Inflammatory macrophage treated with lipopolysaccharide for 1 hour (primary cell): Measurements from ENCODE around the gene DMBX1.

Source experiments
- DNase-seq, 2 donors: peaks; one replicate each; pipeline ENCODE4 v3.0.0-alpha.2; 2020 to 2022

DMBX1 gene

DNA sequence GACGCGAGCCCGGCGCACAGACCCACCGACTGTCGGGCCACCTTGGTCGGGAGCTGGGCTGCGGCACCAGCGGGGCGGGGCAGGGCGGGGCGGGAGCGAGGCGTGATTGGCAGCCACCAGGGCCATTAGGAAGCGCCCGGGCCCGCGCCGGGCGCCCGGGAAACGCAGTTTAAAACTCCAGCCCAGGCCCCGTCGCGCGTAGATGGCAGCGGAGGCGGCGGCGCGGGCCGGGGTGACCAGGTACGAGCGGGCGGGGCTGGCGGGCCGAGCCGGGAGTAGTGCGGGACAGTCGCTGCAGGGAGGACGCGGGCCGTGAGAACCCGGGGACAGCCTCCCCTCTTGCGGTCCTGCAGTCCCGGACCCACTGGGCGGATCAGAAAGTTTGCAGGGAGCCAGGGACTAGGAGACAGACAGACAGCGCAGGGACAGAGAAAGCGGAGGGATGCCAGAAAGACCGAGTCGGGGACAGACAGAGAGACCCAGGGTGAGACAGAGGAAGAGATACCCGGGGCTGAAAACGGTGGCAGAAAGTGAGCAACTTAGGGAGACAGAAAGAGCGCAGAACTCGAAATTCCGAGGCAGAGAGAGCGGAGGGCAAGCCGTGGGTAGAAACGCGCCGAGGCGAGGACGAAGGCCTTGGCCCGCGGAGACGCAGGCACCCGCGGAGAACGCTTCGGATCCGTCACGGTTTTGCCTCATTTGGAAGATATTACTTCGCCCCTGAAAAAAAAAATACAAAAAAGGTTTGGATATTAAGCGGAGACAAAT is at the start of gene DMBX1:
TSS of gene DMBX1 (plus strand) at position 199 of the 768 bp plus-strand sequence. CDS start 17,175 bp downstream, outside the sequence.
- DNase-seq: peak in 1 of 2 donors; percentile 52

DNA sequence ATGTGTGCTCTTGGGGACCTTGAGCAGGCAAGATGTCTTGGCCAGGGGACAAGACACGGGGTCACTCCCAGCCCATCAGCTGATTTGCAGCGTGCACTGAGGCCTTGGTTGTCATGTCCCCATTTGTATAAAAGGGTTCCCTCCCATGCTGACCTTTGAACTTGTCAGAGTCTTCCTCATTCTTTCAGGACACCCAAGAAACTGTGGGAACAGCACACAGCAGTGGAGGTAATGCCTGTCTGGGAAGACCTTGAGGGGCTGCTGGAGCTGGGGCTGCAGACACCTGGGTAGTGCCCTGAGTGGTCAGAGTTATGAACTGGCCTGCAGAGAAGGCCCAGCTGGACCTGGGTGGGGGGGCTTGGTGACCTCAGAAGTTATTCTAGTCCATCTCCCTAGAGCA is 49.2 kb upstream of the DMBX1 start:
- DNase-seq: no peak

GRCh38 chr1:46442317-46443161 is 47.1 kb upstream of the DMBX1 start:
- peak; percentile 71 to 78 for DNase-seq

- DNase-seq: no peak
Measured at GRCh38 chr1:46444466-46444865, 45.2 kb upstream of the DMBX1 start.

DNA sequence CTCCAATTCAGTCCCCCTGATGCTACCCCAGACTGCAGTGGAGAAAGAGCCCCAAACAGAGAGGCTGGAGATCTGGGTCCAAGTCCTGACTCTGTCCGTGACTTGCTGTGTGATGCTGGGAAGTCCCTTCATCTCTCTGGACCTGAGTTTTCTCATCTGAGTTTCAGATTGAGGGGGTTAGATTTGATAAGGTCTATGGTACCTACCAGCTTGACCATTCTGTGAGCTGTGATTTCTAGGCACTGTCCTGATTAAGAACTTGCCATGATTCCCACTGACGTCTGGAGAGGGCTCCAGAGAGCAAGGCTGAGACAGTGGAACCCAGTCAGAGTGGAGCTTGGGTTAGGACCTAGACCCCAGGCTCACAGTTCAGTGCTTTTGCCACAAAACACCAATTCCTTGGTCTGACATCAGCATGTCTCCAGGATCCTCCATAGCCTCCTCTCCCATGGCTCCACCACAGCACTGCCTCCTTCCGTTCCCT is 43.8 kb upstream of the DMBX1 start:
- DNase-seq: no peak

DNA sequence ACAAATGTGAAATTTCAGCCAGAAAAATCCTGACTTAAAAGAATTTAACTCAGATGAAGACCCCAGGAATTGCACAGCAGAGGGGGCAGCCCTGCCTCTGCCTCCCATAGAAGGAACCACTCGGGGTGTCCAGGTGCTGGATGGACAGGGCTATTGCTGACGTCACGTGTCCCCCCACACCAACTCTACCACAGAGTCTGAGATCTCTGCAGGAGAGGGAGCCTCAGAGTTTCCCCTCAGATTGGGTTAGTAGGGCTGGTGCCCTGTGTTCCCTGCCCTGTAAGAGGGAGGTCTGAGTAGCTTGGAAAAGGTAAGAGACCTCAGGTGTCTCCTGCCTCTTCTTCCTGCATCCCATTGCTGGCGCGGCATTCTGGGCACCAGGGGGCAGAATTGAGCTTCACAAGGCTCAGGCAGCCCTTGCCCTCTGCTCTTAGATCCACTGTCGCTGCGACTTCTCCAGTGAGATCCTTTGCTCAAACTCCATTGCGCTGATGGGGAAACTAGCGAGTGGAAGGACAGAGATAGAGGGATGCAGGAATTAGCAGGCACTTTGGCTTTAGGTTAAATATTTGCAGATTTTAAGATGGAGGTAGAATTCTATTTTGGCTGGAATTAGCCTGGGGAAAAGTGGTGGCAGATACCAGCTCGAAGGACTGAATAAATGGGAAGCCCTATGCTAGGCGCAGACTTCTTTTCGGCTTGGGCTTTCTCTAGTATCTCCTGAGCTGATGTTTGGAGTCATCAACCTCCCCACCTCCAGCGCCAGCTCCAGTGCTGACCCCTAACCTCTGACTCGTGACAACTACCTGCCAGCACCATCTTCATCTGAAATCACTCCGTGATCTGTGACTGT is 42.8 kb upstream of the DMBX1 start:
- DNase-seq: peak; percentile 56 to 91

GRCh38 chr1:46447499-46448108 is 42.0 kb upstream of the DMBX1 start:
- DNase-seq: no peak

GRCh38 chr1:46448109-46448911 is 41.3 kb upstream of the DMBX1 start:
- DNase-seq: no peak

GRCh38 chr1:46449223-46450159 is 40.1 kb upstream of the DMBX1 start:
- peak in 1 of 2 donors; percentile 28 for DNase-seq

DNA sequence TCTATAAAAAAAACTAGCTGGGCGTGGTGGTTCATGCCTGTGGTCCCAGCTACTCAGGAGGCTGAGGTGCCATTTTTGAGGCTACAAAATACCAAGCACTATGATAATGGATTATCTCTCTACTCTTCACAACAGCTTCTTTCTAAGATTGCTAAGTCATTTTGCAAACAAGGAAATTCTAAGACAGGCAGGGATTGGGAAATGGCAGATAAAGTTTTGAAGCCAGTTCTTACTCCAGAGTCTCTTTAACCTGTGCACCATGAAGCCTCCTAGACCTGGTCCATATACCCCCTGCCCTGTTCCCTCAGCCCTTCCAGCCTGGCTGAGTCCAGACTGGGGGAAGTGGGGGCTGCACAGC is 39.5 kb upstream of the DMBX1 start:
- peak; percentile 29 to 31 for DNase-seq

DNA sequence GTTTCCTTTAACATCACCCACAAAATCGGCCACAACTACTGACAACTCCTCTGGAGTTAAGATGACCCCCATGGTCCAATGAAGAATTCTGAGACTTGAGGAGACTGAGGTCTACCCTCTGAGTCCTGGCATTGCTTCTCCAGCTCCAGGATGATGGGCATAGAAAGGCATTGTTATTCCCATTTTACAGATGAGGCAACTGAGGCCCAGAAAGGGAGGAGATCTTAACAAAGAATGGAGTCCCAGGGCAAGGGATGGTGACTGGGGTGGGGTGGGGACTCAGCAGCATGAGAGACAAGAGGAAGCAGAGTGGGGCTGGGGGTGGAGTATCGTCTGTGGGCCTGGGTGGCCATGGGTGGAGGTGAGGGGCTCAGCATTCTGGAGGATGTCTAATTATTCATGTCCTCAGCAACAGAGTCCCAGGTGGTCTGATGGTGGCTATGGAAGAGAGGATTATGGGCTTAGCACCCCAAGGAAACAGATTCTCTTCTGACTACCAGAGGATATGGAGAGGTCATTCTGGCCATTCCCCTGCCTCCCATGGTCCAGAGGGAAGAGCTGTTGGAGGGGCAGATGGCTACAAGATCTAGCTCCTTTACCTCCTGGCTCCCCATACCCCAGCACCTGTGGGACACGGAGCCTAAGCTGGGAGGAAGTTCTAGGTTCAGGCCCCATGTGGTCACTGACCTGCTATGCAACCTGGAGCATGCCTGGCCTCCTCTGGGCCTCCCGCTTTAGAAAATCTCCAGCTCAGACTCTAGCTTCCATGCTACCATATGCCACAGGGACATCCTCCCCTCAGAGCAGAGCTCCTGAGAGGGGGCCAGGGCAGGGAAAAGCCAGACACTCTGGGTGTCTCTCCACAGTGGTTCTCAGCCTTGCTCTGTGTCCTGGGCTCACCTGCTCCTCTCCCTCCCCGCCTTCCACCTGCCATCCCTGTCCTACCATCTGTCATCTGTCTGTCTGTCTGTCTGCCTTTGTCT is 37.4 kb upstream of the DMBX1 start:
- DNase-seq: no peak

DNA sequence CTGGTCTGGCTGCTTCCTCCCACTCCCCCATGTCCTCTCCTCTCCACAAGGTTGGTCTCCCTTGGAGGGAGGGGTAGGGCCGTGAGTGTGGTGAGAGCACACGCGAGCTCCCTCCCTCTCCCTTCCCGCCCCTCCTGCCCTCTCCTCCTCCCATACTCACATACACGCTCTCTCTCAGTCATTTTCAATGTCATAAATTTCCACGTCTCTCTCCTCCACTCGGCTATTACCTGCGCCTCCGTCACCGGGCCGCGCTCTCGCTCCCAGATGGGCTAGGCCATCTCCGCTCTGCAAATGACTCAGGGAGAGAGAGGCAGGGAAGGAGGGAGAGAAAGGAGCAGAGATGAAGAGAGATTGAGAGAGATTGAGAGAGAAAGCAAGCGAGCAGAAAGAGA is 36.7 kb upstream of the DMBX1 start:
- DNase-seq: no peak

DNA sequence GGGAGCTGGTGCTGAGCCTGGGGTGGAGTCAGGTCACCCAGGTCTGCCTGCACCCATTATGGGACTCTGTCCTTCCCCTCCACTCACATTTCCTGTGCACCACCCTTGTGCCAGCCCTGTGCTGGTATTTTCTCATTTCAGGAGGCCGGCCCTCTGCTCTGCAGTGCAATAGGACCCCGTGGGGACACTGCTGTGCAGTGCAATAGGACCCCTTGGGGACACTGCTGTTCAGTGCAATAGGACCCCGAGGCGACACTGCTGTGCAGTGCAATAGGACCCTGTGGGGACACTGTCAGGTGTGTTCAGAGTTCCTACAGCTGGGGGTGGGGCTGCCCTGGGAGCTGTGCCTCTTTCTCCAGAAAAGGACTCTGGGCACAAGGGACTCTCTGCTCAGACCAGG is 36.2 kb upstream of the DMBX1 start:
- no peak for DNase-seq

DNA sequence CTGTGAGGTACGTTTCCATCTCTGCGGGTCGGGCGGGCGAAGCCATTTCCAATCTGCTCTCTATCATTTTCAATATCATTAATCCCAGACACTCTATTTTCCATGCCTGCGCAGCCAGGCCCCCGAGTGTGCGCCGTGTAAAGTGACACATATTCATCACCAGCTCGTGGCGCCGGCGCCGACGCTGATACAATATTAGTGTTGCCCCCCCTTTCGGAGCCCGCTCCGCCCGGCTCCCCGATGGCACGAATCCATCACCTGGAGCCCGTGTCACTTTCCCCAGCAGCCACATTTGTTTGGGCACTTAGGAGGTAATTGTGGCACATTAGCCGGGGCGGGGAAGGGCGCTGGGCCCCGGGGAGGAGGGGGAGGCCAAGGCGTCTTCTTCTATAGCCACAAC is 33.7 kb upstream of the DMBX1 start:
- DNase-seq: no peak

GRCh38 chr1:46456411-46456963 is 33.1 kb upstream of the DMBX1 start:
- DNase-seq: no peak

GRCh38 chr1:46457178-46457577 is 32.5 kb upstream of the DMBX1 start:
- no peak for DNase-seq

DNA sequence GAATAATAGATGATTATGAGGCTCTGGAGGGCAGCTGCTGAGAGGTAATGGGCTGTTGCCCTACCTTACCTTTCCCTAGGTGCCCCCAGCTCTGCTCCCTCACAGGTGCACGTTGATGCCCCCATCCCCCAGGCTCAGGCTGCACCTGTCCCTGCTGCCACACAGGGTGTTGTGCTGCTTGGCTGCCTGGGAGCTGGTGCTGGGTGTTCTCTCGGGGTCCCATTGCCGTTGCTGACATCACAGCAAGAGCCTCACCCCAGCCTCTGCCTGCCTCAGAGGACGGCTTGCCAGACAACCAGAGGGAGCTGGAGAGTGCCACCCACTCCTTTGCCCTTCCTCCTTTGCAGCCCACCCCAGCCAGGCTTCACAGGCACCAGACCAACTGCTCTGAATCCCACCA is 31.4 kb upstream of the DMBX1 start:
- DNase-seq: no peak

DNA sequence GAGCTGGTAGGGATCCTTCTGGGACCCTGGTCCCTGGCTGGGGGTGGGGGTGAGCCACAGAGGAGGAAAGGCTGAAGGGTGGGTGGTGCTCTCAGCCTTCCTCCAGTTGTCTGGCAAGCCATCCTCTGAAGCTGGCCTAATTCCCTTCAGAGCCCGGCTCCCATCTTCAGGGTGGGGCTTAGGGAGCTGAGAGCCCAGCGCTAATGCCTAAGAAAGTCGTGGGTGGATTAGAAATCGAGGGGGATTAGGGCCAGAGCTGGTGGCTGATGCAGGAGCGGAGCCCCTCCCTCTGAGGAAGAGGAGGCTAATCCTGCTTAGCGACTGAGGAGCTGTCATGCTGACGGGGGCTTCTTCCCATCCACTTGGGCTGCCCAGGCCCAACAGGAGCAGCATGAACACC is 30.8 kb upstream of the DMBX1 start:
- no peak for DNase-seq

- no peak for DNase-seq
Measured at GRCh38 chr1:46459315-46459714, 30.3 kb upstream of the DMBX1 start.
